T-helper 17 cell (primary cell): ENCODE results near the gene SYNDIG1. TPM values are rescaled to one million over a fixed set of nuclear protein-coding genes. Genes with fewer than 3 reads are reported as not detected.

Source experiments
- ATAC-seq: fragments of 150-1000 bp; cut with Tn5 transposase; 2 replicates; pipeline ENCODE4 v1.10.0; 2021; ENCODE audit warnings: mild to moderate bottlenecking, moderate library complexity
- DNase-seq, 3 donors: peaks; one replicate each; pipeline versions ENCODE4 v3.0.0 to v3.0.0-alpha.2; 2020 to 2021
- H3K9me3 ChIP-seq: one replicate; pipeline ENCODE4 v1.7.0; 2013; ENCODE audit warnings: low read length, mild to moderate bottlenecking; ENCODE audit not compliant: control insufficient read depth, poor library complexity, severe bottlenecking
- H3K27ac Mint-ChIP-seq: one replicate; pipeline ENCODE4 v1.8.0; 2022; ENCODE audit warnings: mild to moderate bottlenecking, moderate library complexity, mixed read lengths
- H3K27me3 Mint-ChIP-seq: one replicate; pipeline ENCODE4 v1.8.0; 2022; ENCODE audit warnings: mixed read lengths
- H3K36me3 Mint-ChIP-seq: one replicate; pipeline ENCODE4 v1.8.0; 2022; ENCODE audit warnings: low read depth, mixed read lengths
- H3K4me1 Mint-ChIP-seq: one replicate; pipeline ENCODE4 v1.8.0; 2022; ENCODE audit warnings: mild to moderate bottlenecking, mixed read lengths
- H3K4me3 Mint-ChIP-seq: one replicate; pipeline ENCODE4 v1.8.0; 2022; ENCODE audit warnings: mild to moderate bottlenecking, moderate library complexity, mixed read lengths
- total RNA-seq, 4 donors: library from RNA in 2 of 4; stranded (reverse) in 2 of 4; gene quantifications; one replicate each; pipeline ENCODE4 v1.2.3 and lab custom pipeline; 2022 to 2026

SYNDIG1 gene
- total RNA-seq, 2 donors from 2014 or later: not detected

GRCh38 chr20:24568842-24569241, 99.4 kb downstream of the SYNDIG1 start:
- H3K27me3 Mint-ChIP-seq: peaks cover 24% of the 10 kb centered on the region
- H3K27ac Mint-ChIP-seq: no peak overlapping the region
- no peaks in the 10 kb centered on the region for H3K4me1 Mint-ChIP-seq
- ATAC-seq: no peak
- no peaks in the 10 kb centered on the region for H3K36me3 Mint-ChIP-seq
- H3K9me3 ChIP-seq: no peaks in the 10 kb centered on the region
- DNase-seq: no peak
- no peak overlapping the region for H3K4me3 Mint-ChIP-seq

- H3K9me3 ChIP-seq: no peaks in the 10 kb centered on the region
- DNase-seq (no peak), ATAC-seq (no peak)
- Mint-ChIP-seq H3K4me3 (no peak overlapping the region), H3K27me3 (peaks cover 28% of the 10 kb centered on the region), H3K4me1 (no peaks in the 10 kb centered on the region), H3K27ac (no peak overlapping the region), H3K36me3 (no peaks in the 10 kb centered on the region)
These were observed 101.7 kb downstream of the SYNDIG1 start for GRCh38 chr20:24571159-24571558.

- Mint-ChIP-seq H3K27ac (no peak overlapping the region), H3K27me3 (peaks cover 28% of the 10 kb centered on the region), H3K4me1 (no peaks in the 10 kb centered on the region), H3K4me3 (no peak overlapping the region), H3K36me3 (no peaks in the 10 kb centered on the region)
- no peak for DNase-seq
- H3K9me3 ChIP-seq: no peaks in the 10 kb centered on the region
- ATAC-seq: no peak
These were observed 102.7 kb downstream of the SYNDIG1 start for GRCh38 chr20:24572140-24572539.

- DNase-seq: no peak
- Mint-ChIP-seq H3K27me3 (peaks cover 21% of the 10 kb centered on the region), H3K4me3 (no peak overlapping the region), H3K27ac (no peak overlapping the region), H3K36me3 (no peaks in the 10 kb centered on the region), H3K4me1 (no peaks in the 10 kb centered on the region)
- ATAC-seq: no peak
- no peaks in the 10 kb centered on the region for H3K9me3 ChIP-seq
These were observed 103.4 kb downstream of the SYNDIG1 start for GRCh38 chr20:24572862-24573261.

- no peak for ATAC-seq
- H3K4me1 Mint-ChIP-seq: no peaks in the 10 kb centered on the region
- DNase-seq: no peak
These were observed 104.1 kb downstream of the SYNDIG1 start for GRCh38 chr20:24573557-24573956.

GRCh38 chr20:24574307-24574706, 104.9 kb downstream of the SYNDIG1 start:
- H3K9me3 ChIP-seq: no peaks in the 10 kb centered on the region
- Mint-ChIP-seq H3K27me3 (peaks cover 18% of the 10 kb centered on the region), H3K4me3 (no peak overlapping the region), H3K27ac (no peak overlapping the region), H3K4me1 (no peaks in the 10 kb centered on the region), H3K36me3 (no peaks in the 10 kb centered on the region)
- DNase-seq (no peak), ATAC-seq (no peak)

More at GRCh38 chr20:24573557-24573956, 104.1 kb downstream of the SYNDIG1 start:
- H3K9me3 ChIP-seq: no peaks in the 10 kb centered on the region
- peaks cover 18% of the 10 kb centered on the region for H3K27me3 Mint-ChIP-seq
- no peak overlapping the region for H3K27ac Mint-ChIP-seq
- H3K36me3 Mint-ChIP-seq: no peaks in the 10 kb centered on the region
- no peak overlapping the region for H3K4me3 Mint-ChIP-seq

- no peak overlapping the region for H3K4me3 Mint-ChIP-seq
These were observed 105.4 kb downstream of the SYNDIG1 start for GRCh38 chr20:24574797-24575196.

GRCh38 chr20:24575811-24576210, 106.4 kb downstream of the SYNDIG1 start:
- no peaks in the 10 kb centered on the region for H3K36me3 Mint-ChIP-seq
- ATAC-seq (no peak), DNase-seq (no peak)
- peaks cover 18% of the 10 kb centered on the region for H3K27me3 Mint-ChIP-seq
- no peak overlapping the region for H3K27ac Mint-ChIP-seq
- no peaks in the 10 kb centered on the region for H3K4me1 Mint-ChIP-seq
- no peaks in the 10 kb centered on the region for H3K9me3 ChIP-seq
- H3K4me3 Mint-ChIP-seq: no peak overlapping the region

More at GRCh38 chr20:24574797-24575196, 105.4 kb downstream of the SYNDIG1 start:
- no peak for ATAC-seq
- no peaks in the 10 kb centered on the region for H3K4me1 Mint-ChIP-seq
- no peak for DNase-seq
- no peaks in the 10 kb centered on the region for H3K36me3 Mint-ChIP-seq
- no peak overlapping the region for H3K27ac Mint-ChIP-seq
- H3K27me3 Mint-ChIP-seq: peaks cover 18% of the 10 kb centered on the region
- H3K9me3 ChIP-seq: no peaks in the 10 kb centered on the region

GRCh38 chr20:24576447-24576846, 107.0 kb downstream of the SYNDIG1 start:
- ATAC-seq (no peak), DNase-seq (no peak)
- Mint-ChIP-seq H3K27me3 (peaks cover 18% of the 10 kb centered on the region), H3K36me3 (no peaks in the 10 kb centered on the region), H3K4me1 (no peaks in the 10 kb centered on the region), H3K4me3 (no peak overlapping the region), H3K27ac (no peak overlapping the region)
- H3K9me3 ChIP-seq: no peaks in the 10 kb centered on the region

GRCh38 chr20:24577271-24577909, 108.0 kb downstream of the SYNDIG1 start:
- H3K36me3 Mint-ChIP-seq: no peaks in the 10 kb centered on the region
- H3K4me1 Mint-ChIP-seq: no peaks in the 10 kb centered on the region
- H3K4me3 Mint-ChIP-seq: no peak overlapping the region
- H3K9me3 ChIP-seq: no peaks in the 10 kb centered on the region
- peaks cover 18% of the 10 kb centered on the region for H3K27me3 Mint-ChIP-seq
- no peak overlapping the region for H3K27ac Mint-ChIP-seq
- no peak for ATAC-seq
- no peak for DNase-seq

- no peak for ATAC-seq
- H3K4me3 Mint-ChIP-seq: no peak overlapping the region
- no peak overlapping the region for H3K27ac Mint-ChIP-seq
- no peaks in the 10 kb centered on the region for H3K4me1 Mint-ChIP-seq
- H3K36me3 Mint-ChIP-seq: no peaks in the 10 kb centered on the region
- H3K9me3 ChIP-seq: no peaks in the 10 kb centered on the region
- H3K27me3 Mint-ChIP-seq: peaks cover 12% of the 10 kb centered on the region
- no peak for DNase-seq
These were observed 109.4 kb downstream of the SYNDIG1 start for GRCh38 chr20:24578567-24579415.

GRCh38 chr20:24579475-24579874, 110.0 kb downstream of the SYNDIG1 start:
- H3K9me3 ChIP-seq: no peaks in the 10 kb centered on the region
- Mint-ChIP-seq H3K27ac (no peak overlapping the region), H3K27me3 (peaks cover 8% of the 10 kb centered on the region), H3K4me3 (no peak overlapping the region), H3K36me3 (no peaks in the 10 kb centered on the region), H3K4me1 (no peaks in the 10 kb centered on the region)
- DNase-seq (no peak), ATAC-seq (no peak)

- H3K4me1 Mint-ChIP-seq: no peaks in the 10 kb centered on the region
These were observed 110.6 kb downstream of the SYNDIG1 start for GRCh38 chr20:24580006-24580405.

More at GRCh38 chr20:24580006-24580405, 110.6 kb downstream of the SYNDIG1 start:
- H3K27me3 Mint-ChIP-seq: peaks cover 3% of the 10 kb centered on the region
- H3K9me3 ChIP-seq: no peaks in the 10 kb centered on the region
- ATAC-seq (no peak), DNase-seq (no peak)
- no peaks in the 10 kb centered on the region for H3K36me3 Mint-ChIP-seq
- H3K27ac Mint-ChIP-seq: no peak overlapping the region
- no peak overlapping the region for H3K4me3 Mint-ChIP-seq
